NT2/D1 (cell line): ENCODE measurements around the gene EPO.

Experiments used
- SUZ12 ChIP-seq: IDR thresholded peaks from 2 replicates; pipeline ENCODE4 v1.6.1; 2011; ENCODE audit not compliant: insufficient read length, insufficient read depth; ENCODE audit errors: extremely low read depth
- YY1 ChIP-seq: IDR thresholded peaks from 2 replicates; pipeline ENCODE4 v1.6.1; 2011; ENCODE audit not compliant: insufficient read length, insufficient read depth
- ZNF274 ChIP-seq: IDR thresholded peaks from 2 replicates; pipeline ENCODE4 v1.6.1; 2011; ENCODE audit warnings: mild to moderate bottlenecking, low read depth, low read length

GRCh38 chr7:100692578-100692961, 27.7 kb upstream of the EPO start:
- TF ChIP-seq YY1 (no peak), ZNF274 (no peak), SUZ12 (no peak)
